WTC11 (cell line): Measurements from ENCODE around the gene CEMIP. TPM values are rescaled to one million over a fixed set of nuclear protein-coding genes. Genes with fewer than 3 reads are reported as not detected.

Experiments
- ATAC-seq: fragments of 200-7000 bp; cut with Tn5 transposase; 2 replicates; pipeline ENCODE4 v1.10.0; 2021; ENCODE audit warnings: mild to moderate bottlenecking, moderate library complexity
- CTCF ChIA-PET: fragments of 300-600 bp; sonication (Branson Sonifier 250); formaldehyde crosslinking; loops from one replicate; lab custom pipeline; 2021; ENCODE audit warnings: antibody characterized with exemption; lab: Charles Lee
- POLR2A ChIA-PET: fragments of 350-600 bp; sonication (Branson Sonifier 250); formaldehyde crosslinking; loops from one replicate; lab custom pipeline; 2021; ENCODE audit warnings: antibody characterized with exemption; lab: Charles Lee
- DNase-seq: peaks from one replicate; pipeline ENCODE4 v3.0.0; 2021; ENCODE audit warnings: low spot score
- H3K27ac Mint-ChIP-seq: 2 replicates; pipeline ENCODE4 v1.8.0; 2021; ENCODE audit warnings: mixed read lengths
- H3K27me3 Mint-ChIP-seq: 2 replicates; pipeline ENCODE4 v1.8.0; 2021; ENCODE audit warnings: low read depth, mild to moderate bottlenecking, moderate library complexity, mixed read lengths
- H3K36me3 Mint-ChIP-seq: 2 replicates; pipeline ENCODE4 v1.8.0; 2021; ENCODE audit warnings: mixed read lengths
- H3K4me1 Mint-ChIP-seq: 2 replicates; pipeline ENCODE4 v1.8.0; 2022; ENCODE audit warnings: mixed read lengths
- H3K4me3 Mint-ChIP-seq: 2 replicates; pipeline ENCODE4 v1.8.0; 2021; ENCODE audit warnings: mild to moderate bottlenecking, moderate library complexity, mixed read lengths
- H3K9me3 Mint-ChIP-seq: 2 replicates; pipeline ENCODE4 v1.8.0; 2021; ENCODE audit warnings: mixed read lengths
- AFF4 ChIP-seq: sonication (generic); formaldehyde crosslinking; IDR thresholded peaks from 2 replicates; pipeline ENCODE4 v1.8.1; 2023; ENCODE audit warnings: mild to moderate bottlenecking, missing genetic modification reagents, borderline replicate concordance
- AR ChIP-seq: fragments of 250-450 bp; sonication (Bioruptor Pico); IDR thresholded peaks from 2 replicates; pipeline ENCODE4 v1.9.0; 2021; ENCODE audit warnings: mild to moderate bottlenecking
- CTCF ChIP-seq: fragments of 200-600 bp; IDR thresholded peaks from 2 replicates; pipeline ENCODE4 v1.8.0; 2022; ENCODE audit warnings: antibody characterized with exemption
- ESRRA ChIP-seq: sonication (generic); formaldehyde crosslinking; IDR thresholded peaks from 2 replicates; pipeline ENCODE4 v1.8.1; 2022; ENCODE audit warnings: mild to moderate bottlenecking, missing genetic modification reagents, borderline replicate concordance
- JUN ChIP-seq: sonication (generic); formaldehyde crosslinking; IDR thresholded peaks from 2 replicates; pipeline ENCODE4 v1.8.0; 2023; ENCODE audit warnings: mild to moderate bottlenecking, missing genetic modification reagents
- MAX ChIP-seq: sonication (generic); formaldehyde crosslinking; IDR thresholded peaks from 2 replicates; pipeline ENCODE4 v1.8.0; 2022; ENCODE audit warnings: mild to moderate bottlenecking, missing genetic modification reagents
- PRDM15 ChIP-seq: sonication (generic); formaldehyde crosslinking; IDR thresholded peaks from 2 replicates; pipeline ENCODE4 v1.8.0; 2022; ENCODE audit warnings: missing genetic modification reagents
- RORB ChIP-seq: fragments of 250-450 bp; sonication (Bioruptor Pico); IDR thresholded peaks from 2 replicates; pipeline ENCODE4 v1.9.0; 2021; ENCODE audit warnings: mild to moderate bottlenecking
- SMAD3 ChIP-seq: sonication (generic); formaldehyde crosslinking; IDR thresholded peaks from 2 replicates; pipeline ENCODE4 v1.8.0; 2022; ENCODE audit warnings: missing genetic modification reagents, mild to moderate bottlenecking, borderline replicate concordance
- TEAD1 ChIP-seq: sonication (generic); formaldehyde crosslinking; IDR thresholded peaks from 2 replicates; pipeline ENCODE4 v1.8.0; 2022; ENCODE audit warnings: mild to moderate bottlenecking, missing genetic modification reagents
- ZBTB21 ChIP-seq: sonication (generic); formaldehyde crosslinking; IDR thresholded peaks from 2 replicates; pipeline ENCODE4 v1.8.1; 2023; ENCODE audit warnings: mild to moderate bottlenecking, missing genetic modification reagents, borderline replicate concordance
- ZNF121 ChIP-seq: sonication (generic); formaldehyde crosslinking; IDR thresholded peaks from 2 replicates; pipeline ENCODE4 v1.8.0; 2023; ENCODE audit warnings: missing genetic modification reagents
- ZNF138 ChIP-seq: sonication (generic); formaldehyde crosslinking; conservative IDR thresholded peaks from 2 replicates; pipeline ENCODE4 v1.8.1; 2022; ENCODE audit warnings: mild to moderate bottlenecking, moderate library complexity, missing genetic modification reagents
- ZNF416 ChIP-seq: fragments of 250-450 bp; sonication (Bioruptor Pico); IDR thresholded peaks from 2 replicates; pipeline ENCODE4 v1.9.0; 2021; ENCODE audit warnings: mild to moderate bottlenecking, inconsistent platforms
- ZNF532 ChIP-seq: fragments of 250-450 bp; sonication (Bioruptor Pico); IDR thresholded peaks from 2 replicates; pipeline ENCODE4 v1.9.0; 2021; ENCODE audit warnings: mild to moderate bottlenecking, borderline replicate concordance
- total RNA-seq: library from RNA; stranded (reverse); gene quantifications from 3 replicates; pipeline ENCODE4 v1.2.3, GENCODE V29; 2021

The CEMIP gene
- total RNA-seq, 1 experiment from 2014 or later: 0.87 TPM

- no peak overlapping the region for H3K4me3 Mint-ChIP-seq
- POLR2A ChIA-PET: interaction anchor here (1.1 kb wide), 1 partner anchor 209 kb away, joined by 3 read pairs; no protein-coding TSS in a partner anchor
- TF ChIP-seq JUN (CRISPR knock-in tag) (no peak), PRDM15 (CRISPR knock-in tag) (0 out of 2 replicates have a peak, but pooled peaks have one; percentile 18), CTCF (peak; percentile 83)
- peaks cover 39% of the 10 kb centered on the region for H3K27me3 Mint-ChIP-seq
- no peaks in the 10 kb centered on the region for H3K36me3 Mint-ChIP-seq
- ATAC-seq: no peak
- peaks cover 11% of the 10 kb centered on the region for H3K4me1 Mint-ChIP-seq
- CTCF ChIA-PET: interaction anchor here (0.6 to 6.4 kb wide), 104 partner anchors 8 to 490 kb away, joined by 3 to 143 read pairs (median 5); partner anchors contain the start of gene ABHD17C
- no peak overlapping the region for H3K27ac Mint-ChIP-seq
- H3K9me3 Mint-ChIP-seq: no peaks in the 10 kb centered on the region
- DNase-seq: peak; percentile 75
Measured at GRCh38 chr15:80776420-80777045, 2.6 kb upstream of the CEMIP start.

GRCh38 chr15:80777137-80777536, 2.0 kb upstream of the CEMIP start:
- peaks cover 45% of the 10 kb centered on the region for H3K27me3 Mint-ChIP-seq
- no peak for DNase-seq
- no peak for ATAC-seq
- CTCF ChIA-PET: interaction anchor here (0.6 to 6.4 kb wide), 91 partner anchors 7 to 489 kb away, joined by 3 to 143 read pairs (median 5); partner anchors contain the start of gene ABHD17C
- H3K27ac Mint-ChIP-seq: no peak overlapping the region
- no peaks in the 10 kb centered on the region for H3K9me3 Mint-ChIP-seq
- H3K4me1 Mint-ChIP-seq: peaks cover 11% of the 10 kb centered on the region
- POLR2A ChIA-PET: interaction anchor here (1.1 kb wide), 1 partner anchor 210 kb away, joined by 3 read pairs; no protein-coding TSS in a partner anchor
- H3K36me3 Mint-ChIP-seq: no peaks in the 10 kb centered on the region
- H3K4me3 Mint-ChIP-seq: no peak overlapping the region
- no peak for TF ChIP-seq ZNF138 (CRISPR knock-in tag)
- no peak for TF ChIP-seq ZNF532
- no peak for TF ChIP-seq ZNF121 (CRISPR knock-in tag)
- TF ChIP-seq MAX: no peak
- no peak for TF ChIP-seq ESRRA (CRISPR knock-in tag)
- TF ChIP-seq AR (CRISPR knock-in tag): no peak
- no peak for TF ChIP-seq TEAD1 (CRISPR knock-in tag)
- no peak for TF ChIP-seq RORB (CRISPR knock-in tag)
- TF ChIP-seq ZNF416 (CRISPR knock-in tag): no peak
- TF ChIP-seq SMAD3 (CRISPR knock-in tag): no peak
- TF ChIP-seq AFF4 (CRISPR knock-in tag): no peak
- no peak for TF ChIP-seq ZBTB21
